Thyroid gland (tissue), 4 donors: ENCODE results near the gene FRAS1. TPM values are rescaled to one million over a fixed set of nuclear protein-coding genes. Genes with fewer than 3 reads are reported as not detected.

Experiments
- DNase-seq, 2 donors: peaks; one replicate each; pipeline ENCODE4 v3.0.0-alpha.2; 2019
- H3K27ac ChIP-seq, 3 donors: fragments of 200-600 bp; sonication (generic); 1 replicate in 2 of 3; 2 replicates in 1 of 3; pipeline ENCODE4 v1.5.1; 2016 to 2019; ENCODE audit warnings: mild to moderate bottlenecking in 1 of 3, moderate library complexity in 1 of 3
- H3K27me3 ChIP-seq: fragments of 200-600 bp; sonication (generic); one replicate; pipeline ENCODE4 v1.5.1; 2019
- H3K36me3 ChIP-seq, 2 donors: fragments of 200-600 bp; sonication (generic); one replicate each; pipeline ENCODE4 v1.5.1; 2016 to 2019
- H3K4me1 ChIP-seq, 2 donors: fragments of 200-600 bp; sonication (generic); one replicate each; pipeline ENCODE4 v1.5.1; 2017 to 2019
- H3K4me3 ChIP-seq, 3 donors: fragments of 200-600 bp; sonication (generic); replicated peaks in 1 of 3; 1 replicate in 2 of 3; 2 replicates in 1 of 3; pipeline ENCODE4 v1.5.1; 2016; ENCODE audit warnings: mild to moderate bottlenecking in 1 of 3
- H3K9me3 ChIP-seq: fragments of 200-600 bp; sonication (generic); one replicate; pipeline ENCODE4 v1.5.1; 2017
- CTCF ChIP-seq, 6 experiments: fragments of 200-600 bp in 3 of 6; fragments of 450-650 bp in 3 of 6; sonication (generic) in 3 of 6; IDR thresholded peaks; one replicate each; pipeline ENCODE4 v1.5.1; 2016 to 2019; ENCODE audit warnings: antibody characterized with exemption in 6 of 6, mild to moderate bottlenecking in 2 of 6, inconsistent platforms in 1 of 6, moderate library complexity in 1 of 6
- POLR2A ChIP-seq, 2 donors: fragments of 450-650 bp; IDR thresholded peaks; one replicate each; pipeline ENCODE4 v1.6.1; 2017; ENCODE audit warnings: antibody characterized with exemption in 2 of 2, mild to moderate bottlenecking in 2 of 2, moderate library complexity in 1 of 2
- WGBS, 2 donors: methylation state at CpG; one replicate each; pipeline ENCODE4 v1.1.5; 2017; 5-methylcytosine and 5-hydroxymethylcytosine counted together
- intact Hi-C: fragments of 100-400 bp; cut with DNase I; formaldehyde crosslinking; loops from one replicate; pipeline ENCODE4 v1.15.1; 2023
- total RNA-seq, 4 donors: library from RNA; depleted of rRNA; stranded (reverse); fragments of >200 nt; gene quantifications; one replicate each; pipeline ENCODE4 v1.2.3, GENCODE V29; 2016

The FRAS1 gene
- total RNA-seq, 4 donors from 2014 or later, result 25.4 to 42.3 (median 31.7) TPM

GRCh38 chr4:78069319-78069718 is 12.2 kb downstream of the FRAS1 start:
- DNase-seq, result no peak
- TF ChIP-seq CTCF (IDR thresholded peaks at IDR 0.05) (no peak), POLR2A (IDR thresholded peaks at IDR 0.05) (no peak)
- H3K4me3 ChIP-seq, result no peak overlapping the region
- intact Hi-C loops, result no loop called here
- H3K4me1 ChIP-seq, result peaks cover 0 to 4% of the 10 kb centered on the region in 2 donors
- no peak overlapping the region for H3K27ac ChIP-seq
- no peaks in the 10 kb centered on the region for H3K27me3 ChIP-seq
- no peaks in the 10 kb centered on the region for H3K36me3 ChIP-seq
- WGBS, 2 donors, result 85% methylated on average over 4 of the region's 4 CpGs
- H3K9me3 ChIP-seq, result no peaks in the 10 kb centered on the region

- no peak for TF ChIP-seq POLR2A (IDR thresholded peaks at IDR 0.05)
- no peak for TF ChIP-seq CTCF (IDR thresholded peaks at IDR 0.05)
- WGBS, 2 donors, result 95 to 96% methylated on average over 3 of the region's 3 CpGs
- Histone ChIP-seq H3K27ac (no peak overlapping the region), H3K36me3 (no peaks in the 10 kb centered on the region), H3K9me3 (no peaks in the 10 kb centered on the region), H3K27me3 (no peaks in the 10 kb centered on the region), H3K4me1 (peaks cover 0 to 4% of the 10 kb centered on the region in 2 donors), H3K4me3 (no peak overlapping the region)
- intact Hi-C loops, result no loop called here
- no peak for DNase-seq
These were observed 12.7 kb downstream of the FRAS1 start for GRCh38 chr4:78069859-78070258.

- TF ChIP-seq POLR2A (IDR thresholded peaks at IDR 0.05) (no peak), CTCF (IDR thresholded peaks at IDR 0.05) (no peak)
- Histone ChIP-seq H3K4me3 (no peak overlapping the region), H3K9me3 (no peaks in the 10 kb centered on the region), H3K27ac (no peak overlapping the region), H3K27me3 (no peaks in the 10 kb centered on the region), H3K4me1 (peaks cover 0 to 4% of the 10 kb centered on the region in 2 donors), H3K36me3 (no peaks in the 10 kb centered on the region)
- WGBS, 2 donors, result 84 to 93% methylated on average over 2 of the region's 2 CpGs
- intact Hi-C loops, result no loop called here
- no peak for DNase-seq
These were observed 13.7 kb downstream of the FRAS1 start for GRCh38 chr4:78070731-78071282.

- 88 to 89% methylated on average over 3 of the region's 3 CpGs for WGBS, 2 donors
- no peaks in the 10 kb centered on the region for H3K27me3 ChIP-seq
- TF ChIP-seq POLR2A (IDR thresholded peaks at IDR 0.05) (no peak), CTCF (IDR thresholded peaks at IDR 0.05) (no peak)
- H3K36me3 ChIP-seq, result no peaks in the 10 kb centered on the region
- peaks cover 0 to 4% of the 10 kb centered on the region in 2 donors for H3K4me1 ChIP-seq
- H3K4me3 ChIP-seq, result no peak overlapping the region
- no peak overlapping the region for H3K27ac ChIP-seq
- H3K9me3 ChIP-seq, result no peaks in the 10 kb centered on the region
- DNase-seq, result no peak
- intact Hi-C loops, result no loop called here
These were observed 17.6 kb downstream of the FRAS1 start for GRCh38 chr4:78074759-78075158.

GRCh38 chr4:78075986-78076385 is 18.9 kb downstream of the FRAS1 start:
- Histone ChIP-seq H3K27me3 (no peaks in the 10 kb centered on the region), H3K27ac (no peak overlapping the region), H3K36me3 (no peaks in the 10 kb centered on the region), H3K4me3 (no peak overlapping the region), H3K9me3 (no peaks in the 10 kb centered on the region), H3K4me1 (peaks cover 0 to 4% of the 10 kb centered on the region in 2 donors)
- intact Hi-C loops, result no loop called here
- DNase-seq, result no peak
- WGBS, 2 donors, result 94 to 95% methylated on average over 1 of the region's 1 CpG
- no peak for TF ChIP-seq CTCF (IDR thresholded peaks at IDR 0.05)
- no peak for TF ChIP-seq POLR2A (IDR thresholded peaks at IDR 0.05)
